AG04450 (cell line): ENCODE data around the gene ID2. TPM values are rescaled to one million over a fixed set of nuclear protein-coding genes. Genes with fewer than 3 reads are reported as not detected.

Experiments used
- CTCF ChIA-PET: fragments of 300-600, 350-600 bp; formaldehyde crosslinking; extraction: SDS; loops from one replicate; lab custom pipeline; 2022; ENCODE audit warnings: antibody characterized with exemption, inconsistent platforms; lab: Charles Lee
- POLR2A ChIA-PET: fragments of 350-600 bp; formaldehyde crosslinking; extraction: SDS; loops from one replicate; lab custom pipeline; 2021; ENCODE audit warnings: antibody characterized with exemption, inconsistent platforms; lab: Yijun Ruan, JAX
- DNase-seq: peaks from one replicate; pipeline ENCODE4 v3.0.0-alpha.2; 2011; ENCODE audit warnings: low read depth, low spot score
- H3K27ac ChIP-seq: one replicate; pipeline ENCODE4 v1.5.1; 2012; ENCODE audit warnings: low read depth, low read length, control low read depth
- H3K27me3 ChIP-seq: one replicate; pipeline ENCODE4 v1.6.0; 2012; ENCODE audit warnings: low read length; ENCODE audit not compliant: control insufficient read depth, insufficient read depth
- H3K4me3 ChIP-seq: 2 replicates; pipeline ENCODE4 v1.5.1; 2011; ENCODE audit warnings: mild to moderate bottlenecking, low read depth, low read length, control low read depth
- H3K9me3 ChIP-seq: 2 replicates; pipeline ENCODE4 v1.5.1; 2012; ENCODE audit warnings: low read length; ENCODE audit not compliant: control insufficient read depth, insufficient read depth
- CTCF ChIP-seq: IDR thresholded peaks from 2 replicates; pipeline ENCODE4 v1.5.1; 2011; ENCODE audit warnings: low read depth, low read length, control low read depth, inconsistent platforms
- polyA plus RNA-seq: library from polyadenylated mRNA; depleted of rRNA; stranded (reverse); fragments of >200 nt; gene quantifications from 2 replicates; pipeline ENCODE4 v1.2.3, GENCODE V29; 2011

Gene ID2
- polyA plus RNA-seq, 1 experiment = 74.3 TPM

- Histone ChIP-seq H3K27me3 (no peaks in the 10 kb centered on the region), H3K27ac (no peak overlapping the region), H3K4me3 (no peak overlapping the region), H3K9me3 (no peaks in the 10 kb centered on the region)
- CTCF ChIA-PET = no interaction called here
- no peak for TF ChIP-seq CTCF
- no peak for DNase-seq
- POLR2A ChIA-PET = interaction anchor here (1.0 kb wide), 1 partner anchor 42 kb away, joined by 3 read pairs; the partner anchor contains the start of gene ID2
Observed at GRCh38 chr2:8639122-8639635, 42.7 kb upstream of the ID2 start.

- DNase-seq = no peak
- TF ChIP-seq CTCF = no peak
- Histone ChIP-seq H3K4me3 (no peak overlapping the region), H3K27me3 (no peaks in the 10 kb centered on the region), H3K9me3 (peaks cover 6% of the 10 kb centered on the region; the same call in 1 of the 2 replicates), H3K27ac (no peak overlapping the region)
- ChIA-PET CTCF (no interaction called here), POLR2A (no interaction called here)
Observed at GRCh38 chr2:8640498-8640897, 41.4 kb upstream of the ID2 start.

- no peak for TF ChIP-seq CTCF
- H3K9me3 ChIP-seq = peaks cover 11% of the 10 kb centered on the region; the same call in 1 of the 2 replicates
- H3K27me3 ChIP-seq = no peaks in the 10 kb centered on the region
- no peak overlapping the region for H3K4me3 ChIP-seq
- ChIA-PET CTCF (no interaction called here), POLR2A (no interaction called here)
- no peak for DNase-seq
- no peak overlapping the region for H3K27ac ChIP-seq
Observed at GRCh38 chr2:8641301-8641965, 40.4 kb upstream of the ID2 start.

- DNase-seq = no peak
- peaks cover 21% of the 10 kb centered on the region for H3K9me3 ChIP-seq
- TF ChIP-seq CTCF = no peak
- H3K27ac ChIP-seq = no peak overlapping the region
- CTCF ChIA-PET = no interaction called here
- POLR2A ChIA-PET = interaction anchor here (1.4 kb wide), 1 partner anchor 39 kb away, joined by 5 read pairs; the partner anchor contains the start of gene ID2
- no peaks in the 10 kb centered on the region for H3K27me3 ChIP-seq
- H3K4me3 ChIP-seq = no peak overlapping the region
Observed at GRCh38 chr2:8642366-8643068, 39.3 kb upstream of the ID2 start.
